OCI-LY3 (cell line): ENCODE data around the gene KCTD8.

Experiments
- H2AFZ ChIP-seq: fragments of 200-600, 300-600 bp; shearing (Covaris generic); 2 replicates; pipeline ENCODE4 v1.6.0; 2014; ENCODE audit warnings: antibody characterized with exemption, low read depth, low read length
- H3K27ac ChIP-seq: fragments of 200-600, 300-600 bp; sonication (generic); 2 replicates; pipeline ENCODE4 v1.5.1; 2014; ENCODE audit warnings: mild to moderate bottlenecking, low read length, moderate library complexity, mixed read lengths
- H3K27me3 ChIP-seq: fragments of 200-600, 300-600 bp; sonication (generic); 2 replicates; pipeline ENCODE4 v1.6.1; 2014; ENCODE audit warnings: low read depth, low read length, mixed read lengths
- H3K36me3 ChIP-seq: fragments of 200-600, 300-600 bp; sonication (generic); replicated peaks from 2 replicates; pipeline ENCODE3; 2014; ENCODE audit warnings: low read depth, low read length, mixed read lengths
- H3K4me1 ChIP-seq: fragments of 300-600, 200-600 bp; sonication (generic); 2 replicates; pipeline ENCODE4 v1.6.1; 2014; ENCODE audit warnings: low read length, mixed read lengths
- H3K4me2 ChIP-seq: fragments of 200-600, 300-600 bp; sonication (generic); 2 replicates; pipeline ENCODE4 v1.6.1; 2014; ENCODE audit warnings: low read length, mixed read lengths
- H3K4me3 ChIP-seq: fragments of 300-600, 200-600 bp; sonication (generic); 2 replicates; pipeline ENCODE4 v1.5.1; 2014; ENCODE audit warnings: antibody characterized with exemption, mild to moderate bottlenecking, low read length, moderate library complexity
- H3K79me2 ChIP-seq: fragments of 300-600, 200-600 bp; shearing (Covaris generic); 2 replicates; pipeline ENCODE4 v1.6.1; 2014; ENCODE audit warnings: mild to moderate bottlenecking, low read length, mixed read lengths
- H3K9ac ChIP-seq: fragments of 300-600, 200-600 bp; shearing (Covaris generic); 2 replicates; pipeline ENCODE4 v1.6.0; 2014; ENCODE audit warnings: mild to moderate bottlenecking, low read length, moderate library complexity
- H3K9me3 ChIP-seq: fragments of 200-600, 300-600 bp; shearing (Covaris generic); 2 replicates; pipeline ENCODE4 v1.6.1; 2014; ENCODE audit warnings: low read length, mixed read lengths; ENCODE audit not compliant: insufficient read depth
- H4K20me1 ChIP-seq: fragments of 200-600, 300-600 bp; sonication (generic); 2 replicates; pipeline ENCODE4 v1.6.1; 2016; ENCODE audit warnings: low read length, mixed read lengths; ENCODE audit not compliant: insufficient read depth
- CTCF ChIP-seq: fragments of 200-600, 300-600 bp; sonication (generic); IDR thresholded peaks from 2 replicates; pipeline ENCODE4 v1.5.1; 2014; ENCODE audit warnings: antibody characterized with exemption, low read length, low read depth
- EZH2phosphoT487 ChIP-seq: fragments of 200-600 bp; shearing (Covaris generic); IDR thresholded peaks from 2 replicates; pipeline ENCODE4 v1.6.1; 2018; ENCODE audit warnings: antibody characterized with exemption, mixed run types, low read depth

KCTD8 gene

GRCh38 chr4:44479731-44480130 lies 31.1 kb upstream of the KCTD8 start:
- no peak for TF ChIP-seq EZH2phosphoT487
- H3K9me3 ChIP-seq: no peaks in the 10 kb centered on the region
- no peaks in the 10 kb centered on the region for H4K20me1 ChIP-seq
- H3K4me3 ChIP-seq: no peak overlapping the region
- H3K4me1 ChIP-seq: no peaks in the 10 kb centered on the region
- no peak overlapping the region for H3K9ac ChIP-seq
- no peaks in the 10 kb centered on the region for H3K36me3 ChIP-seq
- no peaks in the 10 kb centered on the region for H3K27me3 ChIP-seq
- H3K4me2 ChIP-seq: no peak overlapping the region
- H2AFZ ChIP-seq: no peak overlapping the region
- no peak overlapping the region for H3K27ac ChIP-seq
- no peaks in the 10 kb centered on the region for H3K79me2 ChIP-seq

- no peaks in the 10 kb centered on the region for H3K4me1 ChIP-seq
- H3K27me3 ChIP-seq: no peaks in the 10 kb centered on the region
- no peaks in the 10 kb centered on the region for H3K79me2 ChIP-seq
- no peak overlapping the region for H3K9ac ChIP-seq
- no peak overlapping the region for H2AFZ ChIP-seq
- TF ChIP-seq CTCF: no peak
- TF ChIP-seq EZH2phosphoT487: no peak
- H3K4me3 ChIP-seq: no peak overlapping the region
- H3K9me3 ChIP-seq: no peaks in the 10 kb centered on the region
- H3K4me2 ChIP-seq: no peak overlapping the region
- no peaks in the 10 kb centered on the region for H4K20me1 ChIP-seq
- H3K27ac ChIP-seq: no peak overlapping the region
- H3K36me3 ChIP-seq: no peaks in the 10 kb centered on the region
These were observed 13.7 kb upstream of the KCTD8 start for GRCh38 chr4:44462259-44462658.

GRCh38 chr4:44447563-44448504 lies 775 bp downstream of the KCTD8 start:
- Histone ChIP-seq H3K9me3 (no peaks in the 10 kb centered on the region), H3K36me3 (no peaks in the 10 kb centered on the region), H2AFZ (no peak overlapping the region), H3K27me3 (no peaks in the 10 kb centered on the region), H3K4me2 (no peak overlapping the region), H3K4me1 (no peaks in the 10 kb centered on the region), H4K20me1 (no peaks in the 10 kb centered on the region), H3K27ac (no peak overlapping the region), H3K9ac (no peak overlapping the region), H3K4me3 (no peak overlapping the region), H3K79me2 (no peaks in the 10 kb centered on the region)
- no peak for TF ChIP-seq EZH2phosphoT487
- no peak for TF ChIP-seq CTCF

- H3K4me2 ChIP-seq: no peak overlapping the region
These were observed 1.6 kb downstream of the KCTD8 start for GRCh38 chr4:44446801-44447562.

More at GRCh38 chr4:44446801-44447562, 1.6 kb downstream of the KCTD8 start:
- Histone ChIP-seq H3K36me3 (no peaks in the 10 kb centered on the region), H3K27me3 (no peaks in the 10 kb centered on the region), H4K20me1 (no peaks in the 10 kb centered on the region), H3K4me1 (no peaks in the 10 kb centered on the region), H3K9me3 (no peaks in the 10 kb centered on the region), H3K27ac (no peak overlapping the region), H3K79me2 (no peaks in the 10 kb centered on the region), H2AFZ (no peak overlapping the region), H3K9ac (no peak overlapping the region), H3K4me3 (no peak overlapping the region)
- TF ChIP-seq EZH2phosphoT487 (no peak), CTCF (no peak)
